ENCODE data around the gene SPDYE16.
"Not testable (repeated sequence)": the region's sequence is repeated elsewhere in the genome, so short reads cannot be mapped to it uniquely, and the experiment has no call there.

- TF ChIP-seq CTCF, POLR2A, EP300 (IDR thresholded peaks at IDR 0.05): not testable (repeated sequence)
These were observed 48.7 kb upstream of the SPDYE16 start for GRCh38 chr7:76591602-76592304.
